G401 (cell line): ENCODE data around the gene PLK1. TPM values are rescaled to one million over a fixed set of nuclear protein-coding genes. Genes with fewer than 3 reads are reported as not detected.
"Not testable (repeated sequence)": the region's sequence is repeated elsewhere in the genome, so short reads cannot be mapped to it uniquely, and the experiment has no call there.

Experiments
- DNase-seq: peaks from one replicate; pipeline ENCODE4 v3.0.0-alpha.2; 2015; ENCODE audit warnings: low spot score
- in situ Hi-C: cut with HindIII; loops from 2 replicates; pipeline ENCODE4 v1.10.0; 2016; ENCODE audit warnings: low sequenced_read_pairs, mixed read lengths
- total RNA-seq: library from RNA; depleted of rRNA; stranded (reverse); fragments of >200 nt; shearing (Covaris generic); gene quantifications from 2 replicates; pipeline ENCODE4 v1.2.3, GENCODE V29; 2014; rRNA removed

The PLK1 gene
- total RNA-seq, result 34.7 and 54.4 TPM in 2 replicates

DNA sequence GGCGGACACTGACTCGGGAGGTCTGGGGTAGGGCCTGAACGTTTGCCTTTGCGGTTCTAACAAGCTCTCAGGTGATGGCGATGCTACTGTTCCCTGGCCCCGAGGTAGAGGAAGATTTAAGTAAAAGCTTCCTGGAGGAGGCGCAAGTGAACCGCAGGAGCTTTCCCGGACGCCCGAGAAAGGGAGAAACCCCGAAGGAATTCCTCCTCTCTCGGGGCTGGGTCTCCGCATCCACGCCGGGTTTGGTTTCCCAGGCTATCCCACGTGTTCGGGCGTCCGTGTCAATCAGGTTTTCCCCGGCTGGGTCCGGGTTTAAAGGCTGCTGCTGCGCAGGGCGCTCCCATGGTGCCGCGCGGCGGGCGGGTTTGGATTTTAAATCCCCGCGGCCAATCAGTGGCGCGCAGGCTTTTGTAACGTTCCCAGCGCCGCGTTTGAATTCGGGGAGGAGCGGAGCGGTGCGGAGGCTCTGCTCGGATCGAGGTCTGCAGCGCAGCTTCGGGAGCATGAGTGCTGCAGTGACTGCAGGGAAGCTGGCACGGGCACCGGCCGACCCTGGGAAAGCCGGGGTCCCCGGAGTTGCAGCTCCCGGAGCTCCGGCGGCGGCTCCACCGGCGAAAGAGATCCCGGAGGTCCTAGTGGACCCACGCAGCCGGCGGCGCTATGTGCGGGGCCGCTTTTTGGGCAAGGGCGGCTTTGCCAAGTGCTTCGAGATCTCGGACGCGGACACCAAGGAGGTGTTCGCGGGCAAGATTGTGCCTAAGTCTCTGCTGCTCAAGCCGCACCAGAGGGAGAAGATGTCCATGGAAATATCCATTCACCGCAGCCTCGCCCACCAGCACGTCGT lies at the start of gene PLK1:
Gene PLK1 (plus strand): TSS at position 460 of the 844 bp plus-strand sequence. CDS start 44 bp downstream, at position 504.
- in situ Hi-C loops, result no loop called here
- peak; percentile 79 for DNase-seq

DNA sequence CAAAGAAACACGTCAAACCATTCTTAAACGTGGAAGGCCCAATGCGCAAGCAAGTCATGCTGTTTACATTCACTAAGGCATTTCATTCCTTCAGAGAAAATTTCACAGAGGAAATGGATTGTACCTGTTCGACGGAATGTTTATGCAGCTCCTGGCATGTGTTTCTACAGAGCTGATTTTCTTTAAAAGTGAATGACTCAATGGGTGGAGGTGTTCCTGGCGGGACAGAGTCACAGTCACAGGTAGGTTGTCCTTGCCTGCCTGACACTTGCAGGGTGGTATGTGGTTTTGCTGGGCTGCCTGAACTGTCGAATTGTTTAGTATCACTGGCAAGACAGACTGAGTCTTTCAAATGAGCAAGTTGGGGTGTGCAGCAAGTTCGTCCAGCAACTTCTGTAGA lies 49.2 kb upstream of the PLK1 start:
- in situ Hi-C loops, result no loop called here
- DNase-seq, result no peak

DNA sequence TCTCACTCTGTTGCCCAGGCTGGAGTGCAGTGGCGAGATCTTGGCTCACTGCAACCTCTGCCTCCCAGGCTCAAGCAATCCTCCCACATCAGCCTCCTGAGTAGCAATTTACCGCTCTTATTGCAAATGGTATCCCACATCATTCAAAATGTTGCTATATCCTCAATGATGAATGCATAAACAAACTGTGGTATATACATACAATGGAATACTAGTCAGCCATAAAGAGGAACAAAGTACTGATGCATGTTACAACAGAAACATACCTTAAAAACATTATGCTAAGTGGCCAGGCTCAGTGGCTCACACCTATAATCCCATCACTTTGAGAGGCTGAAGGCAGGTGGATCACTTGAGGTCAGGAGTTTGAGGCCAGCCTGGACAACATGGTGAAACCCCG lies 46.8 kb upstream of the PLK1 start:
- DNase-seq, in situ Hi-C loops: not testable (repeated sequence)

DNA sequence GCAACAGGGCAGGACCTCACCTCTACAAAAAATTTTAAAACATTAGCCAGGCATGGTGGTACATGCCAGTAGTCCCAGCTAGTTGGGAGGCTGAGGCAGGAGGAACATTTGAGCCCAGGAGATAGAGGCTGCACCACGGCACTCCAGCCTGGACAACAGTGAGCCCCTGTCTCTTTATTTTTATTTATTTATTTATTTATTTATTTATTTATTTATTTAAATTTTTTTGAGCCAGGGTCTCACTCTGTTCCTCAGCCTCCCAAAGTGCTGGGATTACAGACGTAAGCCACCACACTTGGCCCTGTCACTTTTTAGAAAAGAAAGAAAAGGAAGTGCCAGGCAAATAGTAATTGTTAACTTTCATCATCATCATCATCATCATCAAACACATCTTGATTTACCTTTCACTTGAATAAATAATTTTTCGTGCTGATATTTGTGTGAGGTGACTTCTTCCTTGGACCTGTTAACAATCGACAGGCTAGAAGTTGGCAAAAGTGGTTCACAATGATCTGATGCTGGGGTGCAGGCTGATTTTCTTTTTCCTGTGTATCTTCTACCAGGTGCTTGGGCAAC lies 44.1 kb upstream of the PLK1 start:
- in situ Hi-C loops, result no loop called here
- no peak for DNase-seq

DNA sequence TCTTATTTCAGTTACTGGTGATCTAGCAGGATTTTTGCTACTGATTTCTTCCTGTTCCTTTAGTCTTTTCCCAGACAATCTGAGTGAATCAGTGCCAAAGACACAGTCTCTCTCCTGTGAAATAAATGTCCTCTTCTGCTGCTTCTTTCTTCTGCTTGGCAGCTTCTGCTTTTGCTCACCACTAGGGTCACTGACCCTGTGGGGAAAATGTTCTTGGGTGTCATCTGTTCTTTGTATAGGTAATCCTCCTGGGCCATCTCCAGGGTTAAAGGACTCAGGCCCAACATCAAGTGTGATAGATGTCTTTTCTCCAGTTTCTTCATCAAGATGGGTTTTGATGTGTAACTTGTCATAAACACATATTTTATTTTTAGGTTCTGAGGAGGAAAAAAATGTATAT lies 42.7 kb upstream of the PLK1 start:
- DNase-seq, result no peak
- in situ Hi-C loops, result no loop called here

DNA sequence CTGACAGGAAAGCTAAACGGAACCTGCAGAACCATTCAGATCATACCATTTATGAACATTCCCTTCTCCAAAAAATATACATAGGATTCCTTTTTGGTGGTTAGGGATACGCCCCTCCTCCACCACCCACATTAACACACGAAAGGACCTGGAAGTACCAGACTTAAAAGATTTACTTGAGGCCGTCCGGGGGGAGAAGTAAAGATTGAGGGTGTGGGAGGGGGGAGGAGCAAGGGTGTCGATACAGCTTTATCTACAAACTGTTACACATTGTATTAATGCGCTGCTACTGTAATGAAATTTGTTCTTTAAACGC lies 38.1 kb upstream of the PLK1 start:
- in situ Hi-C loops, result no loop called here
- DNase-seq, result no peak

DNA sequence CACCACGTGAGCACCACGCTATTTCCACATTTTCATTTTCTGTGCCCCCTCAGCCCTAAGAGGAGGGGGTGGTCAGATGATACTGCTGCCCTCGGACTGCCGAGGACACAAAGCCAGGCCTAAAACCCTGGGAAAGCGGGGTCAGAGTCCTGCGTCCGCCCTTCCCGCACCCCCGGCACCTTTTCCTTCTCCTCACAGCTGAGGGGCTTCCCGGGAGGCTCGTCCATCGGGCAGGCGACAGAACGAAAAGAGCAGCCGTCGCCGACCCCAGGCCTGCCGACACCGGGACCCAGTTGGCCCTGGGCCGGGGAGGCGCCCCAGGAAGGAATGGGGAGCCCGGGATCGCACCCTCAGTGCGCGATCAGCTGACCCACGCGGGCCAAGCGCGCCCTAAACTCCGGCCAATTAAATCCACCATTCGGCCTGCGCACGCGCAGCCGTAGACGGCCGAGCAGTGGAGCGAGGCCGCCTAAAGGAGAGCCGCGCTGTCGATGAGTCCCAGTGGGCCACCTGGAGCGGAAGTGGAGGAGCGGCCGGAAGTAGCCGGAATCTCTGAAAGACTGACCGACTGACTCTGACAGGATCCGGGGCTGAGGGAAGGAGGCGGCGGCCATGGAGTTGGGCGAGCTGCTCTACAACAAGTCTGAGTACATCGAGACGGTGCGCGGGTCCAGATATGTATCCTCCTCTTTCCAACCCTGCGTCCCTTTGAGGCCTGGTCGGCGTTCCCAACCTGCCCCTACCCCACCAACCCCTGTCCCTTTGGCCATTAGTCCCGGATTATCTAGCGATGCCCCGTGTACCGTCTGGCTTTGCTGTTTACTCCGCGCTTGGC lies 37.5 kb upstream of the PLK1 start, which contains the start of the genes DCTN5 and PALB2:
Gene DCTN5 (plus strand): TSS at position 536 of the 835 bp plus-strand sequence. CDS start 77 bp downstream, at position 613.
Gene PALB2 (minus strand): TSS at position 380 of the 835 bp plus-strand sequence. CDS start 153 bp downstream, at position 227.
- in situ Hi-C loops, result no loop called here

DNA sequence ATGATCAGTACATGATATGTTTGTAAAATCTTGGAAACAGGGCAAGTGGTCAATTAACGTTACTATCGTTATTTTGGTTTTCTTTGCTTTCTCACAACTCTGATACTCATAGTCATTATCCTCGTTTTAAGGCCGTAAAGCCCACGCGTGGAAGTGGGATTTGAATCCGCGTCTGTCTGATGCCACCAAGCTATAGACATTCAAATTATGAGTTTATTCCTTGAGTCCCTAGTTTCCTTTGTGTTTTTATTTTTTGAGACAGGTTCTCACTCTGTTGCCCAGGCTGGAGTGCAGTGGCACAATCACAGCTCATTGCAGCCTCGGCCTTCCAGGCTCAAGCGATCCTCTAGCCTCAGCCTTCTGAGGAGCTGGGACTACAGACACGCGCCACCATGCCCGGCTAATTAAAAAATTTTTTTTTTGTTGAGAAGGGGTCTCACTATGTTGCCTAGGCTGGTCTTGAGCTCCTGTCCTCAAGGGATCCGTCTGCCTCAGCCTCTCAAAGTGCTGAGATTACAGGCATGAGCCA lies 36.4 kb upstream of the PLK1 start:
- in situ Hi-C loops, result no loop called here
- DNase-seq, result no peak

More for the DNA sequence above, 37.5 kb upstream of the PLK1 start, which contains the start of the genes DCTN5 and PALB2:
- DNase-seq, result peak; percentile 94

DNA sequence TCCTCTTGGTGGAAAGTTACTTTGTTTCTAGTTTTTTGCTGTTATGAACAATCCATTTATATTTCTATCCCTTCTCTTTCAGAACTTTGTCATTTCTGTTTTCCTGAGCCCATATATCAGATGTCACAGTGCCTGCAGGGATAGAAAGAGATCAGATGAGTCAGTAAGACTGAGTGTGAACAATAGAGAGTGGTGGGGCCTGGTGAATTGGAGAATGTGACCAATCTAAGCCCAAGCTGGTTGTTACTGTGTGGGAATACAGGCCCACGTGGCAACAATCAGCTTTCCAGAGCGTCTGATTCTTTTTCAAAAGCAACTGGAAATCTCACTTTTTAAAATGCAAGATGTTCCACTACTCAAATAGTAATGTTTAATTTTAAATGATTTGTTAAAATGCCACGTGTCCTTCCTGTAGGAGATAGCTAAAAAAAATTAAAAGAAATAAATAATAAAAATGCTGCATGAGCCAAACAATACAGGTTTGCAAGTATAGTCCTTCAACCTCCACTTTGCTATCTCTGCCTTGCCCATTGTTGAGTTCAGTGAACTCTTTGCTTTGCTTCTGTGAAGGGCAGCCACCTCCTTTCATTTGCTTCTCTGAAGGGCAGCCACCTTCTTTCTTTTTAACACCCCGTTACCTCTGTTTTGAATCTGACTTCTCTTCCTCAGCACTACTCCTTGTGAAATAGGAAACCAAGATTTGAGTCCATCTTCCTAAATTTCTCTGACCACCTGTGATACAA lies 27.8 kb upstream of the PLK1 start:
- no peak for DNase-seq
- in situ Hi-C loops, result no loop called here

DNA sequence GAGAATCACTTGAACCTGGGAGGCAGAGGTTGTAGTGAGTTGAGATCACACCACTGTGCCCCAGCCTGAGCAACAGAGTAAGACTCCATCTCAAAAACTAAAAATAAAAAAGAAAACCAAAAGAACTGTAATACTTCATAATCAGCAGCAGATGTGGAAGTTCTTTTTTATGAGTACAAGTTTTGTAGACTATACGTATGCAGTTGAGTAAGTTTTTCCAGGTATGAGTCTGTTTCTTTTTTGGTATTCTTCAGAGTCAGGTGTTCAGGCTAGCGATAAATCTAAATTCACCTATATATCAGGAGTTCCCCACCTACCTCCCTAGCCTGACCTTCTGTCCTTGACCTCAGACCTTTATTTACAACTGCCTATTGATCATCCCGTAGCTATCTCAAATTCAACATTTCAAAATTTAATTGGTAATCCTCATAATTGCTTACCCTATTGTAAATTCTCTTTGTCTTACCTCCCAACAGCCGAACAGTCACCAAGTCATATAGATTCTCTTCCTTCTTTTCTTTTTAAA lies 26.7 kb upstream of the PLK1 start:
- in situ Hi-C loops, result no loop called here

DNA sequence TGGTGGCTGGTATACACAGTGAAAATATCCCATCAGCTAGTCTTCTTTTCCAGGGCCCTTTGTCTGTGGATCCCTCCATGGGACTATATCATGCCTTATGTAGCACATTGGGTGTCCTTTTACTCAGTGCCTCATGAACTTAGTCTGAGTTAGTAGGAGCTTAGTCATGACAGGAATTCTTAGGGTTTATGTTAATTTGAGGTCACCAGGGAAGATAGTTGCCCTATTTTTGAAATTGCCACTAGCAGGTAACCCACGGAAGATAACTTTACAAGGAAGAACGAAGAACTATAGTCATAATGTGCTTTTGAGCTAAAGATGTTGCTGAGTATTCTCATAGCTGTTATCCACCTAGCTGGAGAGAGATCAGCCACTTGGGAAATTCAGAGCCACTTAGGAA lies 14.8 kb upstream of the PLK1 start:
- in situ Hi-C loops, result no loop called here
- DNase-seq, result no peak

More for the DNA sequence above, 26.7 kb upstream of the PLK1 start:
- DNase-seq, result no peak

DNA sequence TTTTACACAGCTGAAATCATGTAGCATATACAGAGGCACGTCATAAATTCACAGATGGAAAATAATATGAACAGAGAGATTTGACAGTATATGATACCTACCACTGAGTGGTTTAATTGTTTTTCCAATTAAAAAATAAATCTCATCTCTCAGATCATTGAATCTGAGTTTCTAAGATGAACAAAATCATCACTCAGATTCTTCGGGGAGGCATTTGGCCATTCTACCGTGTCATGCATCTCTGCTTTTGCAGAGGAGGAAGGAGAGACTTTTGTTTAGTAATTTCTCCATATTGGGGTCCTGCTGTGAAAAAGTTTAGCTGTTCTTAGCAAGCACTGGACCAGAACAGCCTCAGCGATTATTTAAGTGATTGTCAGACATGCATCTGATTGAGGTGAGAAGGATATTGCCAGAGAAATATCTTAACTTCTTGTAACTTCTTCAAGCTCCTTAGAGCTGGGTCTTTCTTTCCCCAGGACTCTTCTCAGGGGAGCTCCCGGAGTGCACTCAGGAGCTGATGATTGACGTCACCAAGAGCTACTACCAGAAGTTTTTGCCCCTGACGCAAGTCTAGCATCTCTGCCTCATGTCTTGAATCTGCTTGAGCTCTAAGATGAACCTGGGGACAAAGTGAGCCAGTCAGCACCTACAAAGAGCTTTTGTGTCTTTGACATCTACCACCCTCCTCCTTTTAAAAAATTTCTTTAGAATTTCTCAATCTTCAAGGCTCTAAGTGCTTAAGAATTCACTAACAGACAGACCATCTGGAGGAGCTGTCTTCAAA lies 11.9 kb upstream of the PLK1 start:
- in situ Hi-C loops, result no loop called here
- no peak for DNase-seq

DNA sequence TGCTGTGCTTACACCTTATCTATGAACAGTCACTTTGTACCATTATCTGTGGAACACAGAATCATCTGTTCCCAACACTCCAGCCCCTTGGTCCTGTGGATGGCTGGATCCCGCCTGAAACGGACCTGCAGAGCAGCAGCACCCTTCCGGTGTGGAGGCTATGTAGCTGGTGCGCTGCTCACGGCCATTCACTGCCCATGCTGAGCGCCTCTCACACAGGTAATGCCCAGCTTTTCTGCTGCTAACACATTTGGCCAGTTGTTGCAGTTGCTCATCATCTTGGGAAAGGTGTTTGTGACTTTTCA lies 11.4 kb upstream of the PLK1 start:
- no peak for DNase-seq
- in situ Hi-C loops, result no loop called here

DNA sequence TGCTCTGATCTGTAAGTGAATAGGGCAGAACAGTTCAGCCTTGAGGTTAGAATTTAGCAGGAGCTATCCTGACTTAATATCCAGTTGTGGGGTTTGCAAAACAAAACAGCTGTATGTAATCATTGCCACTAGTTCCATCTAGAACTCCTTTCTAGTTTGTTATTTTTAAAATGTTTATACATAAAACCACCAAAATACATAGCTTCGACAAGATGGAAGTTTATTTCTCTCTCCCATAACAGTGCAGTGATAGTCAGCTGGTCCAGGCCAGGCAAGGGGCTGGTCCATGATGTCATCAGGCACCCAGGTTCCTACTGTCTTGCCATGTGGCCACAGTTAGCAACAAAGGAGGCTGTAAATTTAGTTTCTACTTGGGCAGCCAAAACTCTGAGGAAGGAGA lies 10.5 kb upstream of the PLK1 start:
- no peak for DNase-seq
- in situ Hi-C loops, result no loop called here

DNA sequence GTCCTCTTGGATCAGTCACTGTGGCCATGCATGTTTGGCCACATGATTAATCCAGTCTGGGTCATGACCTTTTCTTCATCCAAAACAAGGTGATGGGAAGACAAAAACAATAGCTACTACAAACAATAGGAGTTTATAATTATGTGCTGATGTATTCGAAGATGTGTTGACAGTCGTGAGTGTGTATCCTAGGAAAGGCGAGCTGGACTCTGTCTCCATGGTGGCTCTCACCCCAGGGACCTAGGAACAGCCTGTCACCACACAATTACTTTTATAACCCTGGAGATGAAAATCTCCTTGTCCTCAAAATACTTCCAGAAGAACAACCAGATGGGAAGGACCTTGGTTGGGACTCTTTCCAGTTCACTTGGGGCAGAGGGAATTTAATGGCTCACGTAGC lies 9.8 kb upstream of the PLK1 start:
- in situ Hi-C loops, result no loop called here
- peak; percentile 24 for DNase-seq

DNA sequence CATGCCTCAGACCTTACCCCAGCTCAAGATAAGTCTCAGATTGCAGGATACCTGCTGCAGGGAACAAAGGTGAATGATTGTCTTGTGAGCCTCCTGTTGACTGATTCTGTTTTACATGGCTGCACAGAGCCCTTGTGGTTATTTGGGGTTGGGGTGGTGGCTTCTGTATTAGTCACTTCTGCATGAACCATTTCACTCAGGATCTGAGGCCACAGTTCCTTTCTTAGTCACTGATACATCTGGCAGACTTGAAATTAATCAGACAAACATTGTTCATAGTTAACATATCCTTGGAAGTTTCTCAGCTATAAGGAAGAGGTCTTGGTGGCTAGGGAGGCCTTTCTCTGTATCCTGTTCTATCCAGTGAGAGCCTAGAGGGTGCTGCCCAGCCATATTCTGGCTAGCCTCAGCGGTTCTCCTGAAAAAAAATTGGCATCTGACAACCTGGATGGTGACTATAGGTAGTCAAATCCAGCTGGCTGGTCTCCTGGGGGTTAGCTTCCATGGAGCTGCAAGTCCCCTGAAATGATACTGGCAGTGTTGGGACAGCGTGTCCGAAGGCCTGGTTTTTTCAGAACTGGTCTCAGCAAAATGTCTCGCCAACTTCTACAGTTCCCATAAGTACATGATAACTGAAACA lies 8.4 kb upstream of the PLK1 start:
- no peak for DNase-seq
- in situ Hi-C loops, result no loop called here

DNA sequence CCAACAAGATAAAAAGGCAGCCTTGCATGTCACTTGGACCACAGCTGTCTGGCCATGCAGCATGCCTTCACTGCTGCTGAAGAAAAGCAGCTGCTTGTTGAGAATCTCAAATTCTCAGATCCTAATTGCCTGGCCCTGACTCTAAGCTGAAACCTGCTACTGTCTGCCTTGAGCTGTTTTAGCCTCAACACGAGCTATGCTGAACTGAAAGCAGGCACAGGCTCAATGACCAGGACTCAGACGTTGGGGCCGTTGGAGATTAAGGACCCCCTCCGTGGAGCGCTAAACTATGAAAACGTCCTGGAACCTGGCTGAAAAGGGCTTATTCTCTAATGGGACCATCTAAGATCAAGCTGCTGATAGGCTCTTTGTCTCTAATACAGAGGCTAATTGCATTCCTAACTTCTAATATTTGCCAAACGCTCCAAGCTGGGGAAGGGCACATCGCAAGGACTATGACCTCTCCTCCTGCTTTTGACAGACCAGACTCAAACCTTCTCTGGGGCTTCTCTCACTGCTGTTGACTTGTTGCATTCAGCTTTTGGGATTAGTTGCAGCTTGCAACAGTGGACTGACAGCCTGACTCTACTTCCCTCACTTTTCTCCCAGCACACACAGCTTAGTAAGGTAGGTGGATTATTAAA lies 4.6 kb upstream of the PLK1 start:
- in situ Hi-C loops, result no loop called here
- DNase-seq, result no peak
